Naive B cell (primary cell): ENCODE results near the gene HDAC11. TPM values are rescaled to one million over a fixed set of nuclear protein-coding genes. Genes with fewer than 3 reads are reported as not detected.

Source experiments
- ATAC-seq, 2 donors: fragments of 150-1000 bp; cut with Tn5 transposase; 2 replicates each; pipeline ENCODE4 v1.10.0; 2021; ENCODE audit warnings: low read depth in 2 of 2, mild to moderate bottlenecking in 2 of 2, moderate library complexity in 2 of 2
- DNase-seq: peaks from one replicate; pipeline ENCODE4 v3.0.0; 2022
- H3K27ac Mint-ChIP-seq, 6 donors: one replicate each; pipeline ENCODE4 v1.8.0; 2020 to 2022; ENCODE audit warnings: mild to moderate bottlenecking in 6 of 6, mixed read lengths in 6 of 6, moderate library complexity in 5 of 6, inconsistent platforms in 2 of 6
- H3K27me3 Mint-ChIP-seq, 3 donors: one replicate each; pipeline ENCODE4 v1.8.0; 2021 to 2022; ENCODE audit warnings: mixed read lengths in 3 of 3, mild to moderate bottlenecking in 1 of 3
- H3K36me3 Mint-ChIP-seq, 2 donors: one replicate each; pipeline ENCODE4 v1.8.0; 2020 to 2022; ENCODE audit warnings: mixed read lengths in 2 of 2, inconsistent platforms in 1 of 2, mild to moderate bottlenecking in 1 of 2
- H3K4me1 Mint-ChIP-seq, 3 donors: one replicate each; pipeline ENCODE4 v1.8.0; 2020 to 2022; ENCODE audit warnings: mixed read lengths in 3 of 3, inconsistent platforms in 1 of 3, mild to moderate bottlenecking in 1 of 3, moderate library complexity in 1 of 3
- H3K4me3 Mint-ChIP-seq, 8 donors: one replicate each; pipeline ENCODE4 v1.8.0; 2020 to 2022; ENCODE audit warnings: mild to moderate bottlenecking in 8 of 8, mixed read lengths in 8 of 8, moderate library complexity in 8 of 8, inconsistent platforms in 2 of 8
- H3K9me3 Mint-ChIP-seq, 7 donors: one replicate each; pipeline ENCODE4 v1.8.0; 2020 to 2022; ENCODE audit warnings: mixed read lengths in 7 of 7, mild to moderate bottlenecking in 5 of 7, inconsistent platforms in 2 of 7, moderate library complexity in 1 of 7
- polyA plus RNA-seq, 6 donors: library from polyadenylated mRNA; unstranded; fragments of 300-500 nt; fragmentation: Illumina TruSeq; gene quantifications; one replicate each; pipeline ENCODE4 v1.2.3, GENCODE V29; 2021; ENCODE audit warnings: low read depth in 6 of 6

HDAC11 gene
- polyA plus RNA-seq, 6 donors from 2014 or later: 0.53 to 2.7 (median 1.6) TPM; not detected in 1

DNA sequence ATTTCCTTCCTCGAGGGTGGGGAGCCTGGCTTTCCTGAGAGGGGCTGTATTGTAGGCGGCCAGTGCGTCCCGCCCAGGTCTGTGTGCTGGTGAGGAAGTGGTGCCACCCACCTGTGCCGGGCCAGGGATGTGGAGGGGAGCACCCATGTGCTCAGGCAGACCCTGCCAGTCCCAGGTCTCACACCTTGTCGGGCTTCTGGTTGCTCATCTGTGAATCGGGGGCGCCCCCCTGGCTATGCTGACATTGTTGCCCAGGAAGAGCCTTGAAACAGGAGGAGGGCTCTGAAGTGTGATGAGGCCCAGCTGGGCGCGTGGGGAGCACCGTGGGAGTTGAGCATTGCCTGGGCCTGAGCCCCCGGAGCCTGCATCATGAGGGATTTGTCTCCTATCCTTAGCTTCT, 73.6 kb downstream of the HDAC11 start:
- ATAC-seq: no peak
- Mint-ChIP-seq H3K36me3 (no peaks in the 10 kb centered on the region), H3K4me1 (peaks cover 37 to 65% (median 48%) of the 10 kb centered on the region in 3 donors), H3K27me3 (peaks cover 0 to 5% (median 0%) of the 10 kb centered on the region in 3 donors), H3K4me3 (peak overlapping the region in 5 of 8 donors; percentile 15 to 45 (median 30)), H3K27ac (peak overlapping the region in 2 of 6 donors; percentile 26 to 80), H3K9me3 (no peaks in the 10 kb centered on the region)
- no peak for DNase-seq

DNA sequence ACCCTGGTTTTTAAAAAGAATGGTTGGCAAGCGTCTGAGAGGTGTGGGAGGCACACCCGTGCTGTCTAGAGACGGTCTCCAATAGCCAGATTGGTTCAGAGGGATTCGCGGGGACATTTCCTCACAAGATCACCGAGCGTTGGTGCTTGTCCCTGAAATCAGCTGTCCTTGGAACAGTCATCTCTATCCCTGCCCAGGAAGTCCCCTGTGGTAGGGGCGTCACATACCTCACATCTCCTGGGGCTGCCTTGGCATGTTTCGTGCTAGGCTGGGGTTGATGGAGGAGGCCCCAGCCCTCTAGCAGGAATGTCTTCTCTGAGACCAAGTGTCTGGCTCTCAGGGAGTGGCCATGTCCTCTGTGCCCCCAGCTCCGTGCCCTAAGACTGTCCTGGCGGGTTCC, 75.6 kb downstream of the HDAC11 start:
- no peak overlapping the region for H3K27ac Mint-ChIP-seq
- DNase-seq (no peak), ATAC-seq (no peak)
- peaks cover 0 to 10% (median 4%) of the 10 kb centered on the region in 3 donors for H3K27me3 Mint-ChIP-seq
- peaks cover 23 to 53% (median 44%) of the 10 kb centered on the region in 3 donors for H3K4me1 Mint-ChIP-seq
- no peaks in the 10 kb centered on the region for H3K36me3 Mint-ChIP-seq
- peak overlapping the region in 1 of 8 donors; percentile 66 for H3K4me3 Mint-ChIP-seq
- no peaks in the 10 kb centered on the region for H3K9me3 Mint-ChIP-seq

Other genes with a start within 250 kb of the HDAC11 start
- 10 to 100 TPM; 10.4 to 69.3 (median 38.6) TPM for gene NUP210, start 60.0 kb upstream of the HDAC11 start, polyA plus RNA-seq
- 10 to 100 TPM in 2 of 6 donors, 1 to 10 TPM in 4; 4.8 to 17.8 (median 8.0) TPM for gene FBLN2, start 68.8 kb downstream of the HDAC11 start, polyA plus RNA-seq